ENCODE measurements around the gene NDN. TPM values are rescaled to one million over a fixed set of nuclear protein-coding genes. Genes with fewer than 3 reads are reported as not detected.

Gene NDN, protein sequence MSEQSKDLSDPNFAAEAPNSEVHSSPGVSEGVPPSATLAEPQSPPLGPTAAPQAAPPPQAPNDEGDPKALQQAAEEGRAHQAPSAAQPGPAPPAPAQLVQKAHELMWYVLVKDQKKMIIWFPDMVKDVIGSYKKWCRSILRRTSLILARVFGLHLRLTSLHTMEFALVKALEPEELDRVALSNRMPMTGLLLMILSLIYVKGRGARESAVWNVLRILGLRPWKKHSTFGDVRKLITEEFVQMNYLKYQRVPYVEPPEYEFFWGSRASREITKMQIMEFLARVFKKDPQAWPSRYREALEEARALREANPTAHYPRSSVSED
- 59.6 and 132 TPM in 2 replicates for total RNA-seq

DNA sequence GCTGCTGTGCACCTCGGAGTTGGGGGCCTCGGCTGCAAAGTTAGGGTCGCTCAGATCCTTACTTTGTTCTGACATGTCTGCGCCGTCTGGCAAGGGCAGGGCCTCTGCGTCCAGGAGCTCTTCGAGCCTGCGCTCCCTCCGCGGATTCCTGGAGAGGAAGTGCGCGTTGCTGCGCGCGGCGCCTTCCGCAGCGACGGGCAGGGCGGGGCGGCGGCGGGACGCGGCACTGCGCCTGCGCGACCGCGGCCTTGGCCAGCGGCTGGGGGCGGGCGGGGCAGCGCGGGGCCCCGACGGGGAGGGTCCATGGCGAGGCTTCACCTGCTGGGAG lies at the start of gene NDN:
Gene NDN, minus strand, starts transcription at position 163 of the 328 bp plus-strand sequence. Its CDS starts 88 bp downstream, at position 75.

DNA sequence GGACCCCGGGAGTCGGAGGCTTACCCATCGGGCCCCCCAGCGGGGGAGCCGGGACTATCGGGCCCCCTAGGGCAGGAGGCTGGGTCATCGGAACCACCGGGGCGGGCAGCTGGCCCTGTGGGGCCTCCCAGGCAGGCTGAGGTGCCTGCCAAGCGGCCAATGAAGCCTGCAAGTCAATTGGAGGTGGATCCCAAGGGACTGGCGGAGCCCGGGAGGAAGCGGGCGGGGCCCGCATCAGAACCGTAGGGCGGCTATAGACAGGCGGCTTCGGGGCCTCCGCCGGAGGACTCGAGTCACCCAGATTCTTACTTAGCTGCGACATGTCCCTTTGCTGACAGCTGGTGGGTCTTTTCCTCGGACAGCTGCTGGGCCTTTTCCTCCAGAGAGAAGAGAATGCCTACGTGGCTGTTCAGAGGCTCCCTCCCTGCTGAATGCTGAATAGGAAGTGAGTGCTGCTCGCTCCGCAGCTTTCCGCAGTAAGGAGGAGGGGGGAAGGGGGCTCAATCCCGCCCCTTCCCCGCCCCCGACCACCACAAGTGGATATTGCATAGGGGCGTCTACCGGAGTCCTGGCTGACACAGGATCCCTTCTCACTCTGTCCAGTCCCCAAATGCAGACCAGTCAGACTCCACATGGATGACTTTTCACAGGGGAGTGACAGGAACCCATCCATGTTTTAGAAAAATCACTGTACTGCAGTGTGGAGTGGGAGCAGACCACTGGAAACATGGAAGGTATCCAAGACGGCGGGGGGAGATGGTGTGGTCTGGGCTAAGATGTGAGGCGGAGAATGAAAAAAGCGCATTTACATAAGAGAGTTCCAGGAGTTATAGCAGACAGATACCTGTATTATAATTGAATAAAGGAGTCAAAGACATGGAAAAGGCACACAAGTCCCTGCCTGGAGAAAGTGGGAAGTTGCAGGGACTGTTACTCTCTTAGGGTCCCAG lies 39.4 kb downstream of the NDN start, which contains the start of gene MAGEL2:
Gene MAGEL2, minus strand, starts transcription at position 447 of the 950 bp plus-strand sequence. Its CDS starts 125 bp downstream, at position 322.

Other genes starting within 250 kb of the NDN start
- not detected in 2 replicates for gene GOLGA6L2, start 240.1 kb downstream of the NDN start, total RNA-seq
- 1.3 and 3.0 TPM in 2 replicates for gene MKRN3, start 121.6 kb downstream of the NDN start, total RNA-seq
- gene MAGEL2, start 39.4 kb downstream of the NDN start, total RNA-seq, result 0.50 TPM in 1 of 2 replicates, not detected in the other